ENCODE results near the gene ZNF221.
"Not testable (repeated sequence)": the region's sequence is repeated elsewhere in the genome, so short reads cannot be mapped to it uniquely, and the experiment has no call there.

The ZNF221 gene

DNA sequence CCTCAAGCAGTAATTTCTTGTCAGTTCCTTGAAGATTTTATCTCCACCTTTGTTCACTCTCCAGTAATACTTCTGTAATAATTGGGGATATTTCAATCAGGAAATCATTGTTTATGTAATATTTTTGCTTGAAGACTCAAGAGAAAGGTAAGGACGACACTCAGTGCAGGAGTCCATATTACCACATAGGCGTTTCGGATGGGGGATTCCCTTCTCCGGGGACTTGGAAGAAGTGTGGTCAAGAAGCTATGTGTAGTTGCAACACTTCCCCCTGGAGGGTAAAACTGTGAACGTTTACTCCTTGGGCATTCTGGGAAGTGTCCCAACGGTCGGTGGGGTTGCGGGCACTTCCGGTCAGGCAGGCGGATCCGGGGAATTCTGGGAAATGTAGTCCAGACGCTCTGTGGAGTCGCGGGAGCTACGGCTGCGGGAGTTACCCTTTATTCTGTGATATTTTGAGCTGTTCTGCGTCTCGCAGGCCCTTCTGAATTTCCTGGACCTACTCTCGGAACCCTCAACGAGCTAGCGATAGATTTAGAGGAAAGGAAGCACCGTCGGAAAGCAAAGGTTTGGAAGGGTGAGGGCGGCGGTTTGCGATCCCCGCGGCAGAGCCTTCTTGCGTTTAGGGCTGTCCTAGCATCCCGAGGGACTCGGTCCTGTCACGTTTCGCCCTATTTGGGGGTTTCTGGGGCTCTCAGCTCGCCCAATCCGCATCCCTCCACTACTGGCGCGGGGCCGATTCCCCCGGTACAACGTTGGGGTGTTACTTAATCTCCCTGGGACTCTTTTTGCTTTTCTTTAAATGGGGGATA lies at the start of gene ZNF221:
TSS of gene ZNF221 (plus strand) at position 395 of the 812 bp plus-strand sequence. CDS start 11,499 bp downstream, outside the sequence.
- DNase-seq = peak; percentile 91

DNA sequence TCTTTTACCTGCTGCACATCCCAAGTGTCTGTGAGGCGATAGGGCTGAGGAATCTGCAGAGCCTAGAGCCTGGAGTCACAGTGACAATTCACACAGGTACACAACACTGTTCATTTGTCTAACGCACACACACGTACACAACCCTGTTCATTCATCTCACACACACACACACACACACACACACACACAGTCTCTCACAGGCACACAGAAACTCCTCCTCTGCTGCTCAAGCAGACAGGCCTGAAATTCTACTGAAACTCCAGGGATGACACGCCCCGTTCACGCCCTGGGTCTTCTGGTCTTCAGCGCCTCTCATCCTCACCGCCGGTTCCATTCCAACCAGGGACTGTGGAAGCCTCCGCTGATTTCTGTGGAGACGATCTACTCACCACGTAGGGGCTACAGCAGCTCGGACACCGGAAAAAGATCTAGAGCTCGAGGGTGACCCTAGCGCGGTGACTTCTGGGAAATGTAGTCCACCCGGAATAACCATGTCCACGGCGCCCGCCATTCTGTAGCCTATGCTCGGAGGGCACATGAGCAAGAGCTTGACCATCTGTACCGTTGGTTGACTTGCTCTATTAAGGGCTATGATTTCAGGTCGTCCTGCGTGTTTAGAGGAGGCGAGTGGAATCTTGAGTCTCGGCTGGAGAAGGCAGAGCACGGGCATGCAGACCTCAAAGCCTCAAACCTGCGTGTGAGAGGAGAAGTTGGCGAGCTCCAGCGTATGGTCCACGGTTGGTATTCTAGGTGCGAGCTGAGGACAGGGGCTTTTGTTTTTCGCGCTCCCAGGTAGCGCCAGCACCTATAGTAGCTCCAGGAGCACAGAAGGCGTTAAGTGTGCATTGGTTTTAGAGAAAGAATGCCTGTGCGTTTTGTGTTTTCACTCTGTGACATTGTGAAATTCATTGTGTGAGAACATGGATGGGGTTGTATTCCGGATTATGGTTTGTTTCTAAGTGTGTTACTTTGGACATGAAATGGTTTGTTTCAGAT lies 49.3 kb upstream of the ZNF221 start:
- peak; percentile 61 for DNase-seq

DNA sequence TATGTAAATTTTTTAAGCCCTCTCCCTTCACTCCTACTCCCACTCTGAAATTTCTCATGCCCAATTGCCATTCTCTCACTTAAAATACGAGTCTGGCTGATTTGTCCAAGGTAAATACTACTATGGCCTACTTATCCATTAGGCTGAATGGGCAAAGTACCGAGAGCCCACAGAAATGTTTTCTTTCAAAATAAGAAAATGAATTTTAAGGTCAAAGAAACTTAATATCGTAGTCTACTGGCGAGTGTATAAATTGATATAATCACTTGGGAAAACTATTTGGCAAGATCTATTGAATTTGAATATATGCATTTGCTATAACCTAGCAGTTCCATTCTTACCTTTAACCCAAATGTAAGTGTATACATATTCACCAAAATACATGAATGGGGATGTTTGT lies 48.6 kb upstream of the ZNF221 start:
- DNase-seq = no peak

DNA sequence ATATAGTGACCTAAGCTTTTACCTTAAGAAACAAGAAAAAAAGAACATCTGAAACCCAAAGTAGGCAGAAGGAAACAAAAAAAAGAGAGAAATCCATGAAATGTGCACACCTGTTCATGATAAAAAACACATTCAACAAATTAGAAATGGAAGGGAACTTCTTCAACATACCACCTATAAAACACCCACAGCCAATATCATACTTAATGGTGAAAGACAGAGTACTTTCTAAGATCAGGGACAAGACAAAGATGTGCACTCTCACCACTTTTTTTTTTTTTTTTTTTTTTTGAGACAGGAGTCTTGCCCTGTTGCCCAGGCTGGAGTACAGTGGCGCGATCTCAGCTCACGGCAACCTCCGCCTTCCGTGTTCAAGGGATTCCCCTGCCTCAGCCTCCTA lies 45.1 kb upstream of the ZNF221 start:
- no peak for DNase-seq

DNA sequence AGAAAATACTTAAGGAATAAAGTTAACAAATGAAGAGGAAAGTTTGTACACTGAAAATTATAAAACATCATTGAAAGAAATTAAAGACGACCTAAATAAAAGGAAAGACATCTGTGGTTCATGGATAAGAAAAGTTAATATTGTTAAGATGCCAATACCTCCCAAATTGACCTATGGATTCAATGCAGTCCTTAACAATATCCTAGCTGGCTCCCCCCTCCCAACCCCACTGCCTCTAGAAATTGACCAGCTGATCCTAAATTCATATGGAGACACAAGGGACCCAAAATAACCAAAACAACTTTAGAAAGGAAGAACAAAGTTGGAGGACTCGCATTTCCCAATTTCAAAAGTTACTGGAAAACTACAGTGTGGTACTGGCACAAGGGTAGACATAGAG lies 44.3 kb upstream of the ZNF221 start:
- DNase-seq = no peak

DNA sequence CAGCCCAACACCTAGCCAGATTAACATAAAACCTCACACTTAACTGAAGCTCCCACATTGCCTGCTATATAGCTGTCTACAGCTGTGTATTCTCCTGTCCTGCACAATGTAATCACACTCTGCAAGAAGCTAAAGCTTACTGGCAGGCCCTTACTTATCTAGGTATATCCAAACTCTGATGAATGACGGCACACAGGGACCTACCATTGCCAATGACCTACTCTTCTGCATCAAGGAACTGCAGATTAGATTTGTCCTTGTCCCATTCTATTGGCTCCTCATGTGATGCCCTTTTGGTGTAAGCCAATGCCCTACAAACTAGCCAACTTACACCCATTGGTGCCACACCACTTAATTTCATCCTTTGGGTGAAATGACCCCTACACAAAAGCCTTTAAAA lies 42.4 kb upstream of the ZNF221 start:
- no peak for DNase-seq

DNA sequence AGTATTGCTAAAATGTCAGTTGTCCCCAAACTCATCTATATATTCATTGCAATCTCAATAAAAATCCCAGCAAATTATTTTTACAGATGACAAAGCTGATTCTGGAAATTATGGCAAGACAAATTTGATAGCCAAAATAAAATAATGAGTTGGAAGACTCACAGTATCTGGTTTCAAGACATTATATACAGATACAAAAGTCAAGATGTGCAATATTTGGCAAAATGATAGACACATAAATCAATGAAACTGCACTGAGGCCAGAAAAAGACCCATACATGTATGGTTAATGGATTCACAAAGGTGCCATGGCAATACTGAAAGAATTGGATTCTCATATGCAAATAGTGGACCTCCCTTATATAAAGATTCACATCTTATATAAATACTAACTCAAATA lies 40.1 kb upstream of the ZNF221 start:
- no peak for DNase-seq

DNA sequence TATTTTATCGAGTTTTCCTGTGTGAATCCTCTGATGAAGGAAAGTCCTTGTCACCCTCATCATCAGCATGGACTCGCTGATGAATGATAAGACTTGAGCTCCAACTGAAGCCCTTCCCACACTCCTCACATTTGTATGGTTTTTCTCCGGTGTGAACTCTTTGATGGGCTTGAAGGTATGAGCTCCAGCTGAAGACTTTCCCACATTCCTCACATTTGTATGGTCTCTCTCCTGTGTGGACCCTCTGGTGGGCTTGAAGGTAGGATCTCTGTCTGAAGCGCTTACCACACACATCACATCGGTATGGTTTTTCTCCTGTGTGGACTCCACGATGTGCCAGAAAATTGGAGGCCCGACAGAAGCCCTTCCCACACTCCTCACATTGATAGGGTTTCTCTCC lies 37.6 kb upstream of the ZNF221 start:
- no peak for DNase-seq

DNA sequence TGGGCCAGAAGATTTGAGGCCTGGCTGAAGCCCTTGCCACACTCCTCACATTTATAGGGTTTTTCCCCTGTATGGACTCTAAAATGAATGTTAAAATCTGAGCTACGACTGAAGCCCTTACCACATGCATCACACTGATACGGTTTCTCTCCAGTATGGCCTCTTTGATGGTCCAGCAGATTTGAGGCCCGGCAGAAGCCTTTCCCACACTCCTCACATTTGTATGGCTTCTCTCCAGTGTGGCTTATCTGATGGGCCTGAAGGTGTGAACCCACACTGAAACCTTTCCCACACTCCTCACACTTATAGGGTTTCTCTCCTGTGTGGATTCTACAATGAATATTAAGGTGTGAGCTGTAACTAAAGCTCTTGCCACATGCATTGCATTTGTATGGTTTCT lies 37.0 kb upstream of the ZNF221 start:
- DNase-seq = no peak

DNA sequence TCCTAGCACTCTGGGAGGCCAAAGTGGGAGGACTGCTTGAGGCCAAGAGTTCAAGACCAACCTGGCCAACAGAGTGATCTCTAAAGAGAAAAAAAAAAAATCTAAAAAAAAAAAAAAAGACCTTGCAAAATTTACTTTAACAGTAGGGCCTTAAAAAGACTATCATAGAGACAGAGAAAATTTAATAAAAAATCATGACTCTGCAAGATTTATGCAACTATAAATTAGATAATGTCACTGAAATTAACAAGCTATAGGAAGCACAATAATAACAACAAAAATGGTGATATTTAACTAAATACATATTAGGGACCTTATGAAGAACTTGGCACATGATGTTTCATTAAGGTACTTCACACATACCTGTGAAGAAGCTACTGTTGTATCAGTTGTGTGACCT lies 27.2 kb upstream of the ZNF221 start:
- DNase-seq = no peak

DNA sequence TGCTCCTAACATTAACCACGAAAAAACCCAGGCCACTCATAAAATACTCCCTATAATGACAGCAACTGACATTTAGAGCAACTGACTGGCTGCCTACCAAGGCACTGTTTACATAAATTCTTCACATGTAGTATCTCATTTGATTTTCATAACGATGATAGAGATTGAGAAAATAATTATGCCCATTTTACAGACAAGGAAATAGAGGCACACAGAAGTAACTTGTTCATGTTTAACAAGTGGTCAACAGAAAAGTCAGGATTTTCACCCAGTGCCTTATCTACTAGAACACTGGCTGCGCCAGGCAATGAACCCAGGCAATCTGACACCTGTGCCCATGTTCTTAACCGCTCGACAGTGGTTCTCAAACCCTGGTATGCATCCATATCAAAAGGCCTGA lies 22.2 kb upstream of the ZNF221 start:
- no peak for DNase-seq

DNA sequence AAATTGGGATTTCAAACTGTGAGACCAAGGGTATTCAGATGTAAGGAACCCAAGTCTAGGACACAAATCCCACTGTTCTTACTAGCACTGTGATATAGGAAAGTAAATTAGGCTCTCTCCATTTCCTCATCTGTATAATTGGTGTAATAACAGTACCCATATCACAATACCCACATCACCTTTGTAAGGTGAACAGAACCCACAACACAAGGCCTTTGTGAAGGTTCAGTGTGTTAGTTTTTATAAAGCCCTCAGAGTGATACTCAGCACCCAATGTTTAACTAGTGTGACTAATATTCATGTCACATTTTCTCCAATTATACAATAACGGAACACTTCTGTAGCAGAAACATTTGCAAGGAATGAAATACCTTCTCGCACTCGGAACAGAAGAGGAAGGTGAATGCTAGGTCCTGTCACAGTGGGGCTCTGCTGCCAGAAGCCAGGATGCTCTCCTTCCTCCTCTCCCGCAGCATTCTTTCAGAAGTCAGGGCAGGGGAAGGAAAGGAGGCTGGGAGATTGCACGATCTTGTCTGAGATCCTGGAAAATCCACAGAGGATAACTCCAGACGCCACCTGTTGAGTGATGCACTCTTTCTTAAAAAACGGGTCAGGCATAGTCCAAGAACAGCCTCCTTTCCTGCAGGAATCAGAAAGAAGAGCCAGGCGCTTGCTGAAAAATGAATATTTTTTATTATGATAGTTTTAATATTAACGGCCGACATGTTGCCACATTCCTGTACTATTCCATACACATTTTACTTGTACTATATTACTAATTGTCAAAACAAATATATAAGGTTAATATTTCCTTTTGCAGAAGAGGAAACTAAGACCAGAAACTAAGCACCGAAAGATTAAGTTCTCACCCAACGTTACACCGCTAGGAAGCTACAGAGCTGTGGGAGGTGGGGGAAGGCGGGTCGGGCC lies 16.7 kb upstream of the ZNF221 start:
- DNase-seq = no peak

DNA sequence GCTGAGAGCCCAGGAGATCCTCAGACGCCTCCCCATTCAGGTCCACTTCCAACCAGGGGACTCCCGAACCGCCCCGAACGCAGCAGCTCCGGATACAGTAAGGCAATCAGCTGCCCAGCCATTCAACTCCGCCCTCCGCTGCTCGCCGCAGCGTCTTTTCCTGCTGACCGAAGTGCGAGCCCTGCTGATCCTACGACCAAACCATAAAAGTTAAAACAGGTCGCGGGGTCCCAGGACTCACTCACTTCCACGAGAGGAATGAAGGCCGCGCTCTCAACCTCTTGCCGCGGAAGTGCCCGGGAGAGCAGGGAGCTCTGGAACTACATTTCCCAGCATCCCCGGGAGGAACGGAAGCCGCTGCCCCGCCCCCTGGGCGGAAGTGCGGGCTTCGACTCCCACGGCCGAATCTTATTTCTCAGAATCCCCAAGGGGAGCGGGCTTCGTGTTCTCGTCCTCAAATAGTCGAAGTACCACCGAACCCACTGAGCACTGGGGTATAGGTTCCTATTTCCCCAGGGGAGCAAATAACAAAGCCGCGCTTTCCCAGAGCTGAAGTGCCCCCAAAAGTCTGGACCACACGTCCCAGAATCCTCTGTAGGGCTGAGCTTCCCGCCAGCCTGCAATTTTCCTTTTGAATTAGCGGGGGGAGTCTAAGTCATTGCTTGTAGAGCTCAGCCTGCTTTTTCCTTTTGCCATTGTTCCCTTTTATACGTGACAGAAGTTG lies 15.9 kb upstream of the ZNF221 start, which contains the start of gene ZNF45:
TSS of gene ZNF45 (minus strand) at position 298 of the 724 bp plus-strand sequence. CDS start 13,097 bp downstream, outside the sequence.
- peak; percentile 84 for DNase-seq

DNA sequence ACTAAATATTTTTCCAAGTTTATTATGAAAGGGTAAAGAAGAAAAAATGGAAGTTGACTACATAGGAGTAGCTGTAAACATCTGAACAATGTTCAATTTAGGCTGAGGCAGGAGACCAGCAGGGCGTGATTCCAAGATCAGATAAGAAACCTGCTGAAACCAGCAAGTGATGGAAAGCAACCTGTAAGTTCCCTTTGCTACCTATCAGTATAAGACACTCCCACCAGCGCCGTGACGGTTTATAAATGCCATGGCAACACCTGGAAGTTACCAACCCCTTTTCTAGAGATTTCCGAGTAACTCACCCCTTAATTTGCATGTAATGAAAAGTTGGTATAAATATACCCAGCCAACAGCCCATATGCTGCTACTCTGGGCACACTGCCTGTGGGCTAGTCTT lies 14.8 kb upstream of the ZNF221 start:
- peak; percentile 33 for DNase-seq

DNA sequence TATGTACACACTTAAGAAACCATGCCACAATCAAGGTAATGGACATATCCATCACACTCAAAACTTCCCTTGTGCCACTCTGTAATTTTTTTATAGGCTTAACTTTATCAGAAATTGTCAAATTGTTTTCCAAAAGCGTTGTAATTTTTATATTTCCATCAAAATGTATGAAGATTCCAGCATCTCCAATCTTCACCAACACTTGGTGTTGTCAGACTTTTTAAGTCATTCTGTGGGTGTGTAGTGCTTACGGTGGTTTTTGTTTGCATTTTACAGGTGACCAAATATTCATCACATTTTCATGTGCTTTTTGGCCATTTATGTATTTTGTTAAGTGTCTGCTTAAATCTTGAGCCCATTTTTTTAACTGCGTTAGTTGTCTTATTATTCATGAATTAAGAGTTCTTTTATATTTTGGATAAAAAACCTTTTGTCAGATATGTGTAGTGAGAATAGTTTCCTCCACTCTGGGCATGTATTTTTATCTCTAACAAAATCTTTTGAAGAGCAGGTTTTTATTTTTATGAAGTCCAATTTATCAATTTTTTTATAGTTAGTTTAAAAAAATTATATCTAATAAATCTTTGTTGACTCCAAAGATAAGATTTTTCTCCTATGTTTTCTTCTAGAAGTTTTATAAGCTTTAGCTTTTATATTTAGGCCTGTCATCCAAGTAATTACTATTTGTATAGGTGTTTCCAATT lies 11.3 kb upstream of the ZNF221 start:
- DNase-seq = no peak

DNA sequence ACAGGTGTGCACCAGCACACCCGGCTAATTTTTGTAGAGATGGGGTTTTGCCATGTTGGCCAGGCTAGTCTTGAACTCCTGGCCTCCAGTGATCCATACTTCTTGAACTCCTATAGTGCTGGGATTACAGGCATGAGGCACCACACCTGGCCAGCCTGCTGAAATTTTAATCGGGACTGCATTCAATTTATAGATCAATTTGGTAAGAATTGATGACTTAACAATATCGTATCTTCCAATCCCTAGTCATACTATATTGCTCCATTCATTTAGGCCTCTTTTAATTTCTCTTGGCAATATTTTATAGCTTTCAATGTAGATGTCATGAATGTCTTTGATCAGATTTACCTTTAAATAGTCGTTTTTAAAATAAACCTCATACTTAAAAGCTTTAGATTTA lies 10.3 kb upstream of the ZNF221 start:
- no peak for DNase-seq

DNA sequence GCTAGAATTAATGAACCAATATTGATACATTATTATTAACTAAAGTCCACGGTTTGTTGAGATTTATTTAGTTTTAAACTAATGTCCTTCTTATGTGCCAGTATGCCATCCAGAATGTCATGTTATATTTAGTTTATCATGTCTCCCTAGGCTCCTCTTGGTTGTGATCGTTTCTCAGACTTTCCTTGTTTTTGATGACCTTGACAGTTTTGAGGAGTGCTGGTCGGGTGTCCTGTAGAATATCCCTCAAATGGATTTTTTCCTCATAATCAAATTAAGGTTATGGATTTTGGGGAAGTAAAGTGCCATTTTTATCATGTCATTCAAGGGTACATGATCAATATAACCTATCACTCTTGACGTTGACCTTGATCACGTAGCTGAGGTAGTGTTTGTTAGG lies 9.8 kb upstream of the ZNF221 start:
- DNase-seq = no peak

DNA sequence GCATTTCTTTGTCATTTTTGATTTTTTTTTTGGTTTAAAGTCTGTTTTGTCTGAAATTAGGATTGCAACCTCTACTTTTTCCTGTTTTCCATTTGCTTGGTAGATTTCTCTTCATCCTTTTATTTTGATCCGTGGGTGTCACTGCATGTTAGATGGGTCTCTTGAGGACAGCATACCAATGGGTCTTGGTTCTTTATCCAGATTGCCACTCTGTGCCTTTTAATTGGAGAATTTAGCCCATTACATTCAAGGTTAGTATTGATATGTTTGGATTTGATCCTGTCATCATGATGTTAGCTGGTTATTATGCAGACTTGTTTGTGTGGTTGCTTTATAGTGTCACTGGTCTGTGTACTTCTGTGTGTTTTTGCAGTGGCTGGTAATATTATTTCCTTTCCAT lies 3.6 kb upstream of the ZNF221 start:
- not testable (repeated sequence) for DNase-seq

DNA sequence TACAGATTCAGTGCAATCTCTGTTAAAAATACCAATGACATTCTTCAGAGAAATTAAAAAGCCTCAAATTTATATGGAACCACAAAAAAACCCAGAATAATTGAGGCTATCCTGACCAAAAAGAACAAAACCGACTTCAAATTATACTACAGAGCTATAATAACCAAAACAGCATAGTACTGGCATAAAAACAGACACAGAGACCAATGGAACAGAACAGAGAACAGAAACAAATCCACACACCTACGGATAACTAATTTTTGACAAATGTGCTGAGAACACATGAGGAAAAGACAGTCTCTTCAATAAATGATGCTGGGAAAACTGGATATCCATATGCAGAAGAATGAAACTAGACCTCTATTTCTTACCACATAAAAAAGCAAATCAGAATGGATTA lies 1.2 kb upstream of the ZNF221 start:
- DNase-seq = not testable (repeated sequence)

DNA sequence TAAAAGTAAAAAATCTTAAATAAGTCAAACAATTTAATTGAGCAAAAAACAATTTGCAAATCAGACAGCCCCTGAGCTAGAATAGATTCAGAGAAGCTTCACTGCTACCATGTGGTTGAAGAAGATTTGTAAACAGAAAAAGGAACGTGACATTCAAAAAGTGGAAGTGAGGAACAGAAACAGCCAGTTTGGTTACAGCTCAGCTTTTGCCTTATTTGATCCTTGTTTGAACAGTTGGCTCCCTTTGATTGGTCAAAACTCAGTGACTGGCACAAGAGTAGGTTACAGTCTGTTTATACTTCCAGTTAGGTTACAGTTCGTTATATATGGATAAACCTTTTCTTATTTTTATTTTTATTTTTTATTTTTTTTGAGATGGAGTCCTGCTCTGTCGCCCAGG lies 5.8 kb downstream of the ZNF221 start:
- no peak for DNase-seq

DNA sequence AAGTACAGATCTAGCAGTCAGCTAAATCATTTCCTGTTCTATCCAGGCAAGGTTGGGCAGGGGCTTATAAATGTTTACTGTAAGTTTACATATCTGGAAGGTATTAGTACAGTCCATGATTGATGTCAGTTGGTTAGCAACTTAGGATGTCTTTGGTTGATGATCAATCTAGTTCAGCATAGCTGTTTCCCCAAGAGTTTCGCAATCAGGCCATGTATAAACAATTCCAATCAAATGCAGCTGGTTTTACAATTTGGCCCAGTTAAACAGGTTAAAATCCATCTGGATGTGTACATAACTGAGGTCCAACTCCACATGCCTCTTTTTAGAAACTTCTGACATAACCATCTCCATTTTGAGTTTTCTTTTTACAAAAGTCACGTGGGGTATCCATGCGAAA lies 6.9 kb downstream of the ZNF221 start:
- DNase-seq = no peak
